ENCODE measurements around the gene SCYL2.
"Not testable (repeated sequence)": the region's sequence is repeated elsewhere in the genome, so short reads cannot be mapped to it uniquely, and the experiment has no call there.

SCYL2 gene

DNA sequence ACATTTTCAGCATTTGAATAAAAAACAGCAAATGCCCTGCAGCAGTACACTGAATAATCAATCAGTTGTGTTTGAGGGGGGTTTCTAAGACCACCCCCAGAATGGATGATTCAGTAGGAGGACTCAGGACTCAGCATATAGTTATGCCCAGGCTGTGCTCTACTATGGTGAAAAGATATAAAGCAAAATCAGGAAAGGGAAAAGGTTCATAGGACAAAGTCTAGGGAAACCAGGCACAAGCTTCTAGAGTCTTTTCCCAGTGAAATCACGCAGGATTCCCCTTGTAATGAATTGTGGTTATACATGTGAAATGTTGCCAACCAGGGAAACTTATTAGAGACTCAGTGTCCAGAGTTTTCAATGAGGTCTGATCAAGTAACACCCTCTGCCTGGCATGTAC is 64.9 kb downstream of the SCYL2 start:
- Histone ChIP-seq H3K36me3 (ENCODE audit: control insufficient read depth in 4 of 4, insufficient read depth in 4 of 4, low read length in 3 of 4) (peaks cover 15 to 53% (median 36%) of the 10 kb centered on the region in 4 experiments), H3K27ac (ENCODE audit: insufficient read depth in 1 of 2, low read depth in 1 of 2, low read length in 2 of 2, poor library complexity in 1 of 2, severe bottlenecking in 2 of 2) (no peak overlapping the region), H3K4me3 (ENCODE audit: control insufficient read depth in 1 of 7, extremely low read depth in 1 of 7, insufficient read depth in 4 of 7, low read depth in 2 of 7, low read length in 6 of 7) (no peak overlapping the region), H3K4me1 (ENCODE audit: control extremely low read depth in 1 of 4, control insufficient read depth in 4 of 4, insufficient read depth in 4 of 4, low read length in 3 of 4) (no peaks in the 10 kb centered on the region), H3K9me3 (ENCODE audit: control extremely low read depth in 1 of 5, control insufficient read depth in 4 of 5, insufficient read depth in 2 of 5, low read depth in 1 of 5, low read length in 4 of 5) (no peaks in the 10 kb centered on the region), H3K27me3 (replicated peaks in 2 of 5; ENCODE audit: control insufficient read depth in 4 of 5, insufficient read depth in 5 of 5, low read length in 4 of 5) (no peaks in the 10 kb centered on the region)
- WGBS (ENCODE audit: insufficient coverage) = 100% methylated on average over 1 of the region's 1 CpG
- ChIA-PET POLR2A (no interaction called here), CTCF (no interaction called here)
- DNase-seq = no peak

DNA sequence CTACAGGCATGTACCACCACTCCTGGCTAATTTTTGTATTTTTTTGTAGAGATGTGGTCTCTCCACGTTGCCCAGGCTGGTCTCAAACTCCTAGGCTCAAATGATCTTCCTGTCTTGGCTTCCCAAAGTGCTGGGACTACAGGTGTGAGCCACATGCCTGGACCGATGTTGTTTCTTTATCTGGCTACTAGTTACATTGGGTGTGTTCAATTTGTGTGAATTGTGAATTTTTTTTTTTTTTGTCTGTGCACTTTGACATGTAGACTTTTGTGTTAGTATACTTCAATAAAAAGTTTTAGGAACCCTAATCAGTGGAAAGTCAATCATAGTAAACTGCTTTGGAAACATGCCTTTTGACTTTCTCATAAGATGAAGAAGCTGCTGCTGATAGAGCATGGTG is 65.9 kb downstream of the SCYL2 start:
- CTCF ChIA-PET = interaction anchor here (1.1 kb wide), 1 partner anchor 104 kb away, joined by 4 read pairs; no protein-coding TSS in a partner anchor

GRCh38 chr12:100337299-100337698 is 70.3 kb downstream of the SCYL2 start:
- DNase-seq = no peak
- Histone ChIP-seq H3K36me3 (ENCODE audit: control insufficient read depth in 4 of 4, insufficient read depth in 4 of 4, low read length in 3 of 4) (peaks cover 11 to 33% (median 24%) of the 10 kb centered on the region in 4 experiments), H3K27ac (ENCODE audit: insufficient read depth in 1 of 2, low read depth in 1 of 2, low read length in 2 of 2, poor library complexity in 1 of 2, severe bottlenecking in 2 of 2) (no peak overlapping the region), H3K4me3 (ENCODE audit: control insufficient read depth in 1 of 7, extremely low read depth in 1 of 7, insufficient read depth in 4 of 7, low read depth in 2 of 7, low read length in 6 of 7) (no peak overlapping the region), H3K27me3 (replicated peaks in 2 of 5; ENCODE audit: control insufficient read depth in 4 of 5, insufficient read depth in 5 of 5, low read length in 4 of 5) (no peaks in the 10 kb centered on the region), H3K4me1 (ENCODE audit: control extremely low read depth in 1 of 4, control insufficient read depth in 4 of 4, insufficient read depth in 4 of 4, low read length in 3 of 4) (no peaks in the 10 kb centered on the region), H3K9me3 (ENCODE audit: control extremely low read depth in 1 of 5, control insufficient read depth in 4 of 5, insufficient read depth in 2 of 5, low read depth in 1 of 5, low read length in 4 of 5) (no peaks in the 10 kb centered on the region)
- POLR2A ChIA-PET = no interaction called here
- CTCF ChIA-PET = interaction anchor here (0.9 to 2.1 kb wide), 2 partner anchors 70 to 102 kb away, joined by 3 to 6 read pairs; partner anchors contain the start of genes DEPDC4 and SCYL2
- WGBS (ENCODE audit: insufficient coverage) = no CpG with 5 or more reads among the region's 3 CpGs

More for the DNA sequence above, 65.9 kb downstream of the SCYL2 start:
- Histone ChIP-seq H3K27ac (ENCODE audit: insufficient read depth in 1 of 2, low read depth in 1 of 2, low read length in 2 of 2, poor library complexity in 1 of 2, severe bottlenecking in 2 of 2) (no peak overlapping the region), H3K4me1 (ENCODE audit: control extremely low read depth in 1 of 4, control insufficient read depth in 4 of 4, insufficient read depth in 4 of 4, low read length in 3 of 4) (no peaks in the 10 kb centered on the region), H3K27me3 (replicated peaks in 2 of 5; ENCODE audit: control insufficient read depth in 4 of 5, insufficient read depth in 5 of 5, low read length in 4 of 5) (no peaks in the 10 kb centered on the region), H3K9me3 (ENCODE audit: control extremely low read depth in 1 of 5, control insufficient read depth in 4 of 5, insufficient read depth in 2 of 5, low read depth in 1 of 5, low read length in 4 of 5) (no peaks in the 10 kb centered on the region), H3K36me3 (ENCODE audit: control insufficient read depth in 4 of 4, insufficient read depth in 4 of 4, low read length in 3 of 4) (peaks cover 20 to 57% (median 38%) of the 10 kb centered on the region in 4 experiments), H3K4me3 (ENCODE audit: control insufficient read depth in 1 of 7, extremely low read depth in 1 of 7, insufficient read depth in 4 of 7, low read depth in 2 of 7, low read length in 6 of 7) (no peak overlapping the region)
- 90% methylated on average over 2 of the region's 2 CpGs for WGBS (ENCODE audit: insufficient coverage)
- no peak for DNase-seq
- POLR2A ChIA-PET = no interaction called here

GRCh38 chr12:100337727-100338126 is 70.8 kb downstream of the SCYL2 start:
- H3K36me3 ChIP-seq (ENCODE audit: control insufficient read depth in 4 of 4, insufficient read depth in 4 of 4, low read length in 3 of 4) = peaks cover 8 to 33% (median 24%) of the 10 kb centered on the region in 4 experiments

GRCh38 chr12:100339071-100339470 is 72.1 kb downstream of the SCYL2 start:
- no peaks in the 10 kb centered on the region for H3K4me1 ChIP-seq (ENCODE audit: control extremely low read depth in 1 of 4, control insufficient read depth in 4 of 4, insufficient read depth in 4 of 4, low read length in 3 of 4)
- ChIA-PET CTCF (no interaction called here), POLR2A (no interaction called here)
- no peaks in the 10 kb centered on the region for H3K9me3 ChIP-seq (ENCODE audit: control extremely low read depth in 1 of 5, control insufficient read depth in 4 of 5, insufficient read depth in 2 of 5, low read depth in 1 of 5, low read length in 4 of 5)
- H3K27me3 ChIP-seq (replicated peaks in 2 of 5; ENCODE audit: control insufficient read depth in 4 of 5, insufficient read depth in 5 of 5, low read length in 4 of 5) = no peaks in the 10 kb centered on the region
- H3K4me3 ChIP-seq (ENCODE audit: control insufficient read depth in 1 of 7, extremely low read depth in 1 of 7, insufficient read depth in 4 of 7, low read depth in 2 of 7, low read length in 6 of 7) = no peak overlapping the region
- no peak for DNase-seq
- no peak overlapping the region for H3K27ac ChIP-seq (ENCODE audit: insufficient read depth in 1 of 2, low read depth in 1 of 2, low read length in 2 of 2, poor library complexity in 1 of 2, severe bottlenecking in 2 of 2)
- peaks cover 8 to 31% (median 23%) of the 10 kb centered on the region in 4 experiments for H3K36me3 ChIP-seq (ENCODE audit: control insufficient read depth in 4 of 4, insufficient read depth in 4 of 4, low read length in 3 of 4)

More at GRCh38 chr12:100337727-100338126, 70.8 kb downstream of the SCYL2 start:
- H3K27me3 ChIP-seq (replicated peaks in 2 of 5; ENCODE audit: control insufficient read depth in 4 of 5, insufficient read depth in 5 of 5, low read length in 4 of 5) = no peaks in the 10 kb centered on the region
- no peak for DNase-seq
- no peak overlapping the region for H3K27ac ChIP-seq (ENCODE audit: insufficient read depth in 1 of 2, low read depth in 1 of 2, low read length in 2 of 2, poor library complexity in 1 of 2, severe bottlenecking in 2 of 2)
- no peaks in the 10 kb centered on the region for H3K9me3 ChIP-seq (ENCODE audit: control extremely low read depth in 1 of 5, control insufficient read depth in 4 of 5, insufficient read depth in 2 of 5, low read depth in 1 of 5, low read length in 4 of 5)
- no peaks in the 10 kb centered on the region for H3K4me1 ChIP-seq (ENCODE audit: control extremely low read depth in 1 of 4, control insufficient read depth in 4 of 4, insufficient read depth in 4 of 4, low read length in 3 of 4)
- POLR2A ChIA-PET = no interaction called here
- no peak overlapping the region for H3K4me3 ChIP-seq (ENCODE audit: control insufficient read depth in 1 of 7, extremely low read depth in 1 of 7, insufficient read depth in 4 of 7, low read depth in 2 of 7, low read length in 6 of 7)
- CTCF ChIA-PET = interaction anchor here (0.9 to 2.1 kb wide), 2 partner anchors 71 to 103 kb away, joined by 3 to 6 read pairs; partner anchors contain the start of genes DEPDC4 and SCYL2

DNA sequence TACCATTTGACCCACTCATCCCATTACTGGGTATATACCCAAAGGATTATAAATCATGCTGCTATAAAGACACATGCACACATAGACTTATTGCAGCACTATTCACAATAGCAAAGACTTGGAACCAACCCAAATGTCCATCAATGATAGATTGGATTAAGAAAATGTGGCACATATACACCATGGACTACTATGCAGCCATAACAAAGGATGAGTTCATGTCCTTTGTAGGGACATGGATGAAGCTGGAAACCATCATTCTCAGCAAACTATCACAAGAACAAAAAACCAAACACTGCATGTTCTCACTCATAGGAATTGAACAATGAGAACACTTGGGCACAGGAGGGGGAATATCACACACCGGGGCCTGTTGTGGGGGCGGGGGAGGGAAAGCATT is 75.9 kb downstream of the SCYL2 start:
- H3K4me1 ChIP-seq (ENCODE audit: control extremely low read depth in 1 of 4, control insufficient read depth in 4 of 4, insufficient read depth in 4 of 4, low read length in 3 of 4); POLR2A ChIA-PET; CTCF ChIA-PET; H3K27me3 ChIP-seq (replicated peaks in 2 of 5; ENCODE audit: control insufficient read depth in 4 of 5, insufficient read depth in 5 of 5, low read length in 4 of 5); DNase-seq; H3K4me3 ChIP-seq (ENCODE audit: control insufficient read depth in 1 of 7, extremely low read depth in 1 of 7, insufficient read depth in 4 of 7, low read depth in 2 of 7, low read length in 6 of 7); H3K27ac ChIP-seq (ENCODE audit: insufficient read depth in 1 of 2, low read depth in 1 of 2, low read length in 2 of 2, poor library complexity in 1 of 2, severe bottlenecking in 2 of 2); H3K9me3 ChIP-seq (ENCODE audit: control extremely low read depth in 1 of 5, control insufficient read depth in 4 of 5, insufficient read depth in 2 of 5, low read depth in 1 of 5, low read length in 4 of 5): not testable (repeated sequence)
- peaks cover 3 to 11% (median 6%) of the 10 kb centered on the region in 4 experiments for H3K36me3 ChIP-seq (ENCODE audit: control insufficient read depth in 4 of 4, insufficient read depth in 4 of 4, low read length in 3 of 4)
- WGBS (ENCODE audit: insufficient coverage) = no CpG with 5 or more reads among the region's 2 CpGs

GRCh38 chr12:100344351-100344750 is 77.4 kb downstream of the SCYL2 start:
- H3K9me3 ChIP-seq (ENCODE audit: control extremely low read depth in 1 of 5, control insufficient read depth in 4 of 5, insufficient read depth in 2 of 5, low read depth in 1 of 5, low read length in 4 of 5); H3K36me3 ChIP-seq (ENCODE audit: control insufficient read depth in 4 of 4, insufficient read depth in 4 of 4, low read length in 3 of 4); H3K27ac ChIP-seq (ENCODE audit: insufficient read depth in 1 of 2, low read depth in 1 of 2, low read length in 2 of 2, poor library complexity in 1 of 2, severe bottlenecking in 2 of 2); POLR2A ChIA-PET; H3K4me1 ChIP-seq (ENCODE audit: control extremely low read depth in 1 of 4, control insufficient read depth in 4 of 4, insufficient read depth in 4 of 4, low read length in 3 of 4); H3K27me3 ChIP-seq (replicated peaks in 2 of 5; ENCODE audit: control insufficient read depth in 4 of 5, insufficient read depth in 5 of 5, low read length in 4 of 5); DNase-seq; H3K4me3 ChIP-seq (ENCODE audit: control insufficient read depth in 1 of 7, extremely low read depth in 1 of 7, insufficient read depth in 4 of 7, low read depth in 2 of 7, low read length in 6 of 7): not testable (repeated sequence)
- 98% methylated on average over 15 of the region's 18 CpGs for WGBS (ENCODE audit: insufficient coverage)
- CTCF ChIA-PET = interaction anchor here (0.9 kb wide), 1 partner anchor 327 kb away, joined by 3 read pairs; no protein-coding TSS in a partner anchor

All from common myeloid progenitor, CD34-positive (primary cell).